MM.1S (cell line): ENCODE results near the gene MSL2.
"Not testable (repeated sequence)": the region's sequence is repeated elsewhere in the genome, so short reads cannot be mapped to it uniquely, and the experiment has no call there.

Source experiments
- DNase-seq: peaks from one replicate; pipeline ENCODE4 v3.0.0-alpha.2; 2015
- H2AFZ ChIP-seq: fragments of 300-600 bp; sonication (generic); 2 replicates; pipeline ENCODE4 v1.6.0; 2016; ENCODE audit warnings: antibody characterized with exemption, low read length
- H3F3A ChIP-seq: fragments of 300-600 bp; sonication (generic); 2 replicates; pipeline ENCODE4 v1.6.1; 2016; ENCODE audit warnings: mild to moderate bottlenecking, antibody characterized with exemption, low read length, moderate library complexity, mixed read lengths; ENCODE audit not compliant: insufficient read depth
- H3K27ac ChIP-seq: fragments of 300-600 bp; sonication (generic); 2 replicates; pipeline ENCODE4 v1.5.1; 2016; ENCODE audit warnings: mild to moderate bottlenecking, low read length
- H3K27me3 ChIP-seq: fragments of 300-600 bp; sonication (generic); replicated peaks from 2 replicates; pipeline ENCODE4 v1.6.0; 2016; ENCODE audit warnings: low read length; ENCODE audit not compliant: insufficient read depth
- H3K36me3 ChIP-seq: fragments of 300-600 bp; sonication (generic); replicated peaks from 2 replicates; pipeline ENCODE4 v1.6.1; 2016; ENCODE audit warnings: mild to moderate bottlenecking, low read length, mixed read lengths; ENCODE audit not compliant: insufficient read depth
- H3K4me1 ChIP-seq: fragments of 300-600 bp; sonication (generic); 2 replicates; pipeline ENCODE4 v1.6.1; 2016; ENCODE audit warnings: low read length, mixed read lengths
- H3K4me2 ChIP-seq: fragments of 300-600 bp; sonication (generic); 2 replicates; pipeline ENCODE4 v1.6.0; 2016; ENCODE audit warnings: low read depth, low read length
- H3K4me3 ChIP-seq: fragments of 300-600 bp; sonication (generic); 2 replicates; pipeline ENCODE4 v1.5.1; 2016; ENCODE audit warnings: low read length, mixed read lengths
- H3K79me2 ChIP-seq: fragments of 300-600 bp; sonication (generic); 2 replicates; pipeline ENCODE4 v1.6.1; 2016; ENCODE audit warnings: mixed run types, low read length, mixed read lengths
- H3K9ac ChIP-seq: fragments of 300-600 bp; sonication (generic); 2 replicates; pipeline ENCODE4 v1.6.1; 2016; ENCODE audit warnings: low read length, mixed read lengths
- H3K9me2 ChIP-seq: fragments of 300-600 bp; sonication (generic); replicated peaks from 2 replicates; pipeline ENCODE4 v1.6.1; 2016; ENCODE audit warnings: mild to moderate bottlenecking, low read length, mixed read lengths; ENCODE audit not compliant: insufficient read depth
- H3K9me3 ChIP-seq: fragments of 300-600 bp; sonication (generic); replicated peaks from 2 replicates; pipeline ENCODE4 v1.6.1; 2016; ENCODE audit warnings: mild to moderate bottlenecking, low read length, mixed read lengths; ENCODE audit not compliant: insufficient read depth
- H4K20me1 ChIP-seq: fragments of 300-600 bp; sonication (generic); 2 replicates; pipeline ENCODE4 v1.6.1; 2016; ENCODE audit warnings: mild to moderate bottlenecking, low read length, moderate library complexity, mixed read lengths; ENCODE audit not compliant: insufficient read depth
- CTCF ChIP-seq: fragments of 300-600 bp; sonication (generic); IDR thresholded peaks from 2 replicates; pipeline ENCODE4 v1.5.1; 2016; ENCODE audit warnings: antibody characterized with exemption, low read length, mixed read lengths
- EZH2 ChIP-seq: fragments of 300-600 bp; sonication (generic); optimal IDR thresholded peaks from 2 replicates; pipeline ENCODE3; 2017; ENCODE audit warnings: low read depth, mild to moderate bottlenecking, antibody characterized with exemption, low read length, mixed read lengths
- EZH2phosphoT487 ChIP-seq: fragments of 300-600 bp; sonication (generic); IDR thresholded peaks from 2 replicates; pipeline ENCODE4 v1.6.1; 2018; ENCODE audit warnings: antibody characterized with exemption, low read length

The MSL2 gene

GRCh38 chr3:136171097-136171542 is 25.0 kb downstream of the MSL2 start:
- no peak overlapping the region for H2AFZ ChIP-seq
- H3K4me1 ChIP-seq = no peaks in the 10 kb centered on the region
- H3K9ac ChIP-seq = no peak overlapping the region
- H3F3A ChIP-seq = no peaks in the 10 kb centered on the region
- H3K27me3 ChIP-seq = no peaks in the 10 kb centered on the region
- no peaks in the 10 kb centered on the region for H3K9me2 ChIP-seq
- H3K4me2 ChIP-seq = no peak overlapping the region
- no peaks in the 10 kb centered on the region for H3K9me3 ChIP-seq
- H3K4me3 ChIP-seq = no peak overlapping the region
- H4K20me1 ChIP-seq = peaks cover 82% of the 10 kb centered on the region
- TF ChIP-seq CTCF = no peak
- no peak for TF ChIP-seq EZH2
- TF ChIP-seq EZH2phosphoT487 = no peak
- peaks cover 100% of the 10 kb centered on the region for H3K79me2 ChIP-seq
- no peaks in the 10 kb centered on the region for H3K36me3 ChIP-seq
- no peak overlapping the region for H3K27ac ChIP-seq
- DNase-seq = no peak

- H3K4me3 ChIP-seq, H3K36me3 ChIP-seq, H3K9me2 ChIP-seq, H3K9me3 ChIP-seq, H3F3A ChIP-seq, H3K9ac ChIP-seq, H3K27ac ChIP-seq, DNase-seq, H3K27me3 ChIP-seq, H3K4me1 ChIP-seq, H2AFZ ChIP-seq, H3K4me2 ChIP-seq: not testable (repeated sequence)
- peaks cover 100% of the 10 kb centered on the region for H3K79me2 ChIP-seq
- peaks cover 82% of the 10 kb centered on the region for H4K20me1 ChIP-seq
These were observed 27.9 kb downstream of the MSL2 start for GRCh38 chr3:136168236-136168635.

GRCh38 chr3:136166507-136166906 is 29.6 kb downstream of the MSL2 start:
- Histone ChIP-seq H3K9me3 (no peaks in the 10 kb centered on the region), H3K79me2 (peaks cover 100% of the 10 kb centered on the region), H3K27ac (no peak overlapping the region), H3K9me2 (no peaks in the 10 kb centered on the region), H3K9ac (no peak overlapping the region), H3K4me3 (no peak overlapping the region), H3F3A (no peaks in the 10 kb centered on the region), H3K27me3 (no peaks in the 10 kb centered on the region), H3K4me2 (no peak overlapping the region), H4K20me1 (peaks cover 79% of the 10 kb centered on the region), H2AFZ (no peak overlapping the region), H3K36me3 (no peaks in the 10 kb centered on the region), H3K4me1 (no peaks in the 10 kb centered on the region)
- DNase-seq = no peak
- no peak for TF ChIP-seq CTCF
- no peak for TF ChIP-seq EZH2phosphoT487
- no peak for TF ChIP-seq EZH2

- not testable (repeated sequence) for H3K27me3 ChIP-seq, H3K9ac ChIP-seq, DNase-seq, H3K4me3 ChIP-seq, H2AFZ ChIP-seq, H3F3A ChIP-seq, H3K27ac ChIP-seq, H3K9me2 ChIP-seq, H3K4me2 ChIP-seq, H3K4me1 ChIP-seq, H3K36me3 ChIP-seq, H3K9me3 ChIP-seq
- Histone ChIP-seq H4K20me1 (peaks cover 84% of the 10 kb centered on the region), H3K79me2 (peaks cover 99% of the 10 kb centered on the region)
These were observed 32.5 kb downstream of the MSL2 start for GRCh38 chr3:136163607-136164006.
